ENCODE measurements around the gene ZDHHC13. TPM values are rescaled to one million over a fixed set of nuclear protein-coding genes. Genes with fewer than 3 reads are reported as not detected.
A peak's percentile ranks its signal among the peaks of the same experiment; 100 is the strongest.

Gene ZDHHC13
- total RNA-seq, 1 donor from 2014 or later: 18.2 TPM

- H3K4me1 Mint-ChIP-seq (ENCODE audit: unreplicated experiment): no peaks in the 10 kb centered on the region
- DNase-seq (ENCODE audit: extremely low spot score, unreplicated experiment): no peak
- H3K4me3 Mint-ChIP-seq: no peak overlapping the region
- H3K36me3 Mint-ChIP-seq: no peaks in the 10 kb centered on the region
- H3K9me3 Mint-ChIP-seq: no peaks in the 10 kb centered on the region
- TF ChIP-seq CTCF (conservative IDR thresholded peaks at IDR 0.05): no peak
- peaks cover 9% of the 10 kb centered on the region for H3K27me3 Mint-ChIP-seq
- no peak overlapping the region for H3K27ac Mint-ChIP-seq
Observed at GRCh38 chr11:19110295-19110694, 6.7 kb upstream of the ZDHHC13 start.

- peaks cover 9% of the 10 kb centered on the region for H3K27me3 Mint-ChIP-seq
- no peaks in the 10 kb centered on the region for H3K9me3 Mint-ChIP-seq
- no peak for DNase-seq (ENCODE audit: extremely low spot score, unreplicated experiment)
- H3K27ac Mint-ChIP-seq: no peak overlapping the region
- no peaks in the 10 kb centered on the region for H3K36me3 Mint-ChIP-seq
- no peak for TF ChIP-seq CTCF (conservative IDR thresholded peaks at IDR 0.05)
- no peak overlapping the region for H3K4me3 Mint-ChIP-seq
- peaks cover 5% of the 10 kb centered on the region for H3K4me1 Mint-ChIP-seq (ENCODE audit: unreplicated experiment)
Observed at GRCh38 chr11:19111809-19112208, 5.2 kb upstream of the ZDHHC13 start.

GRCh38 chr11:19116276-19116970 lies 545 bp upstream of the ZDHHC13 start:
- Mint-ChIP-seq H3K4me3 (peak overlapping the region; percentile 94), H3K4me1 (ENCODE audit: unreplicated experiment) (peaks cover 28% of the 10 kb centered on the region), H3K27ac (peak overlapping the region; percentile 87), H3K36me3 (peaks cover 11% of the 10 kb centered on the region), H3K27me3 (peaks cover 9% of the 10 kb centered on the region), H3K9me3 (no peaks in the 10 kb centered on the region)
- no peak for DNase-seq (ENCODE audit: extremely low spot score, unreplicated experiment)
- TF ChIP-seq CTCF (conservative IDR thresholded peaks at IDR 0.05): no peak

- Mint-ChIP-seq H3K27ac (peak overlapping the region; percentile 87), H3K36me3 (peaks cover 11% of the 10 kb centered on the region), H3K27me3 (peaks cover 4% of the 10 kb centered on the region), H3K4me3 (peak overlapping the region; percentile 94), H3K9me3 (no peaks in the 10 kb centered on the region), H3K4me1 (ENCODE audit: unreplicated experiment) (peaks cover 28% of the 10 kb centered on the region)
- no peak for TF ChIP-seq CTCF (conservative IDR thresholded peaks at IDR 0.05)
- DNase-seq (ENCODE audit: extremely low spot score, unreplicated experiment): no peak
Observed at GRCh38 chr11:19117760-19118097, 761 bp downstream of the ZDHHC13 start.

- H3K27me3 Mint-ChIP-seq: no peaks in the 10 kb centered on the region
- no peak overlapping the region for H3K4me3 Mint-ChIP-seq
- H3K36me3 Mint-ChIP-seq: peaks cover 21% of the 10 kb centered on the region
- H3K27ac Mint-ChIP-seq: no peak overlapping the region
- H3K4me1 Mint-ChIP-seq (ENCODE audit: unreplicated experiment): peaks cover 24% of the 10 kb centered on the region
- TF ChIP-seq CTCF (conservative IDR thresholded peaks at IDR 0.05): no peak
- no peak for DNase-seq (ENCODE audit: extremely low spot score, unreplicated experiment)
- H3K9me3 Mint-ChIP-seq: no peaks in the 10 kb centered on the region
Observed at GRCh38 chr11:19121646-19122045, 4.7 kb downstream of the ZDHHC13 start.
